Body of pancreas (tissue), 4 donors: ENCODE results near the gene PDE2A. TPM values are rescaled to one million over a fixed set of nuclear protein-coding genes. Genes with fewer than 3 reads are reported as not detected.

Source experiments
- ATAC-seq: fragments of 150-250 bp; one replicate; pipeline ENCODE4 v1.9.1; 2016
- DNase-seq, 4 donors: peaks; one replicate each; pipeline ENCODE4 v3.0.0-alpha.2; 2019
- H3K27ac ChIP-seq, 4 donors: fragments of 200-600 bp; sonication (generic); 1 replicate in 3 of 4; 2 replicates in 1 of 4; pipeline versions ENCODE4 v1.5.1 to v1.6.1; 2016 to 2019; ENCODE audit warnings: mild to moderate bottlenecking in 1 of 4, mixed read lengths in 1 of 4, moderate library complexity in 1 of 4
- H3K27me3 ChIP-seq, 2 donors: fragments of 200-600 bp; sonication (generic); one replicate each; pipeline ENCODE4 v1.6.0; 2016; ENCODE audit warnings: mild to moderate bottlenecking in 1 of 2
- H3K36me3 ChIP-seq, 2 donors: fragments of 200-600 bp; sonication (generic); replicated peaks in 1 of 2; 2 replicates each; pipeline ENCODE4 v1.5.1; 2016; ENCODE audit warnings: low read depth in 2 of 2; ENCODE audit not compliant: insufficient read depth in 1 of 2
- H3K4me1 ChIP-seq: fragments of 200-600 bp; sonication (generic); one replicate; pipeline ENCODE4 v1.6.0; 2016
- H3K4me3 ChIP-seq, 2 donors: fragments of 200-600 bp; sonication (generic); 1 replicate in 1 of 2; 2 replicates in 1 of 2; pipeline ENCODE4 v1.5.1; 2016 to 2019
- H3K9me3 ChIP-seq, 3 donors: fragments of 200-600 bp; sonication (generic); 1 replicate in 2 of 3; 2 replicates in 1 of 3; pipeline ENCODE4 v1.5.1; 2016
- CTCF ChIP-seq, 7 experiments: fragments of 450-650 bp in 4 of 7; fragments of 200-600 bp in 3 of 7; sonication (generic) in 3 of 7; IDR thresholded peaks; one replicate each; pipeline ENCODE4 v1.5.1; 2016 to 2019; ENCODE audit warnings: antibody characterized with exemption in 7 of 7
- POLR2A ChIP-seq, 3 donors: fragments of 450-650 bp; IDR thresholded peaks; one replicate each; pipeline ENCODE4 v1.6.1; 2016; ENCODE audit warnings: antibody characterized with exemption in 3 of 3, mild to moderate bottlenecking in 2 of 3
- WGBS, 2 donors: methylation state at CpG; one replicate each; pipeline ENCODE4 v1.1.5; 2017; 5-methylcytosine and 5-hydroxymethylcytosine counted together
- intact Hi-C: fragments of 100-400 bp; cut with DNase I; formaldehyde crosslinking; loops from one replicate; pipeline ENCODE4 v1.15.1; 2023
- total RNA-seq, 2 donors: library from RNA; depleted of rRNA; stranded (reverse); fragments of >200 nt; gene quantifications; one replicate each; pipeline ENCODE4 v1.1.0, GENCODE V29; 2016

PDE2A gene
- total RNA-seq, 2 donors from 2014 or later: 7.0 to 29.3 TPM

GRCh38 chr11:72675221-72675620, 999 bp upstream of the PDE2A start:
- ATAC-seq: no peak
- intact Hi-C loops: no loop called here
- no peaks in the 10 kb centered on the region for H3K36me3 ChIP-seq
- H3K9me3 ChIP-seq: no peaks in the 10 kb centered on the region
- H3K4me1 ChIP-seq: peaks cover 7% of the 10 kb centered on the region
- TF ChIP-seq CTCF (IDR thresholded peaks at IDR 0.05) (no peak), POLR2A (IDR thresholded peaks at IDR 0.05) (no peak)
- 31 to 38% methylated on average over 2 of the region's 2 CpGs for WGBS, 2 donors
- DNase-seq: no peak
- no peak overlapping the region for H3K27ac ChIP-seq
- no peak overlapping the region for H3K4me3 ChIP-seq
- peaks cover 4 to 18% of the 10 kb centered on the region in 2 donors for H3K27me3 ChIP-seq

- Histone ChIP-seq H3K4me1 (peaks cover 7% of the 10 kb centered on the region), H3K4me3 (no peak overlapping the region), H3K36me3 (no peaks in the 10 kb centered on the region), H3K27ac (no peak overlapping the region), H3K27me3 (peaks cover 4 to 14% of the 10 kb centered on the region in 2 donors), H3K9me3 (no peaks in the 10 kb centered on the region)
- intact Hi-C loops: no loop called here
- DNase-seq (no peak), ATAC-seq (no peak)
- 20 to 24% methylated on average over 12 of the region's 12 CpGs for WGBS, 2 donors
- no peak for TF ChIP-seq CTCF (IDR thresholded peaks at IDR 0.05)
- TF ChIP-seq POLR2A (IDR thresholded peaks at IDR 0.05): no peak
Observed at GRCh38 chr11:72673284-72673942, 809 bp downstream of the PDE2A start.

GRCh38 chr11:72672597-72673238, 1.5 kb downstream of the PDE2A start:
- H3K27me3 ChIP-seq: peaks cover 4 to 11% of the 10 kb centered on the region in 2 donors
- H3K4me1 ChIP-seq: peaks cover 7% of the 10 kb centered on the region
- no peak overlapping the region for H3K4me3 ChIP-seq
- DNase-seq (no peak), ATAC-seq (no peak)
- H3K9me3 ChIP-seq: peaks cover 0 to 4% (median 0%) of the 10 kb centered on the region in 3 donors
- no peak overlapping the region for H3K27ac ChIP-seq
- 72 to 75% methylated on average over 4 of the region's 4 CpGs for WGBS, 2 donors
- TF ChIP-seq POLR2A (IDR thresholded peaks at IDR 0.05) (no peak), CTCF (IDR thresholded peaks at IDR 0.05) (no peak)
- H3K36me3 ChIP-seq: no peaks in the 10 kb centered on the region
- intact Hi-C loops: no loop called here

- Histone ChIP-seq H3K4me1 (no peaks in the 10 kb centered on the region), H3K27ac (no peak overlapping the region), H3K27me3 (no peaks in the 10 kb centered on the region), H3K36me3 (no peaks in the 10 kb centered on the region), H3K4me3 (no peak overlapping the region), H3K9me3 (peaks cover 0 to 9% (median 0%) of the 10 kb centered on the region in 3 donors)
- DNase-seq (no peak), ATAC-seq (no peak)
- intact Hi-C loops: no loop called here
- 55 to 68% methylated on average over 5 to 8 of the region's 8 CpGs for WGBS, 2 donors
- TF ChIP-seq POLR2A (IDR thresholded peaks at IDR 0.05): no peak
- no peak for TF ChIP-seq CTCF (IDR thresholded peaks at IDR 0.05)
Observed at GRCh38 chr11:72671152-72672099, 2.8 kb downstream of the PDE2A start.
